ENCODE data around the gene PXMP2. TPM values are rescaled to one million over a fixed set of nuclear protein-coding genes. Genes with fewer than 3 reads are reported as not detected.

The PXMP2 gene
- total and polyA plus RNA-seq, 2 donors from 2014 or later = 23.4 to 90.9 TPM

DNA sequence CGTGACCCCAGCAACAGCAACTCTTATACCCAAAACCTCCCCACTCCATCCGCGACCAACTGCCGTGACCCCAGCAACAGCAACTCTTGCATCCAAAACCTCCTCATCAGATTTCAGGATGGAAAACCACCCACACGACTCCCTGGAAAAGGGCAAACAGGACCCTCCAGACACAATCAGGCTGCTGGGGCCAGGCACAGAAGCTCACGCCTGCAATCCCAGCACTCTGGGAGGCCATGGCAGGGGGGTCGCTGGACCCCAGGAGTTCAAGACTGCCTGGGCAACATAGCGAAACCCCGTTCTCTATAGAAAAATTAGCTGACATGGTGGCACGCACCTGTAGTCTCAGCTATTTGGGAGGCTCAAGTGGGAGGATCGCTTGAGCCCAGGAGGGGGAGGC, 43.0 kb downstream of the PXMP2 start:
- H3K9me3 ChIP-seq (ENCODE audit: control insufficient read depth in 2 of 3, insufficient read depth in 1 of 3, low read length in 3 of 3) = no peaks in the 10 kb centered on the region
- no peak overlapping the region for H3K9ac ChIP-seq (ENCODE audit: low read length in 3 of 3)
- TF ChIP-seq, protein P1, sequence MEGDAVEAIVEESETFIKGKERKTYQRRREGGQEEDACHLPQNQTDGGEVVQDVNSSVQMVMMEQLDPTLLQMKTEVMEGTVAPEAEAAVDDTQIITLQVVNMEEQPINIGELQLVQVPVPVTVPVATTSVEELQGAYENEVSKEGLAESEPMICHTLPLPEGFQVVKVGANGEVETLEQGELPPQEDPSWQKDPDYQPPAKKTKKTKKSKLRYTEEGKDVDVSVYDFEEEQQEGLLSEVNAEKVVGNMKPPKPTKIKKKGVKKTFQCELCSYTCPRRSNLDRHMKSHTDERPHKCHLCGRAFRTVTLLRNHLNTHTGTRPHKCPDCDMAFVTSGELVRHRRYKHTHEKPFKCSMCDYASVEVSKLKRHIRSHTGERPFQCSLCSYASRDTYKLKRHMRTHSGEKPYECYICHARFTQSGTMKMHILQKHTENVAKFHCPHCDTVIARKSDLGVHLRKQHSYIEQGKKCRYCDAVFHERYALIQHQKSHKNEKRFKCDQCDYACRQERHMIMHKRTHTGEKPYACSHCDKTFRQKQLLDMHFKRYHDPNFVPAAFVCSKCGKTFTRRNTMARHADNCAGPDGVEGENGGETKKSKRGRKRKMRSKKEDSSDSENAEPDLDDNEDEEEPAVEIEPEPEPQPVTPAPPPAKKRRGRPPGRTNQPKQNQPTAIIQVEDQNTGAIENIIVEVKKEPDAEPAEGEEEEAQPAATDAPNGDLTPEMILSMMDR (IDR thresholded peaks at IDR 0.05; ENCODE audit: borderline replicate concordance, extremely low read depth, insufficient read depth) = no peak
- DNase-seq (peak in 1 of 5 donors; percentile 15), FAIRE-seq (no peak)
- H3K4me3 ChIP-seq (ENCODE audit: low read length in 3 of 3) = no peak overlapping the region
- no peaks in the 10 kb centered on the region for H3K4me1 ChIP-seq (ENCODE audit: control insufficient read depth in 2 of 3, insufficient read depth in 2 of 3, low read depth in 1 of 3, low read length in 3 of 3)
- no peaks in the 10 kb centered on the region for H3K27me3 ChIP-seq (ENCODE audit: control insufficient read depth, insufficient read depth, low read length)
- H3K36me3 ChIP-seq (ENCODE audit: control insufficient read depth in 2 of 3, insufficient read depth in 3 of 3, low read length in 3 of 3) = peaks cover 10 to 61% (median 47%) of the 10 kb centered on the region in 3 donors
- intact Hi-C loops (cut with DNase I) = no loop called here
- H3K27ac ChIP-seq (ENCODE audit: low read depth in 2 of 2, low read length in 2 of 2) = no peak overlapping the region

DNA sequence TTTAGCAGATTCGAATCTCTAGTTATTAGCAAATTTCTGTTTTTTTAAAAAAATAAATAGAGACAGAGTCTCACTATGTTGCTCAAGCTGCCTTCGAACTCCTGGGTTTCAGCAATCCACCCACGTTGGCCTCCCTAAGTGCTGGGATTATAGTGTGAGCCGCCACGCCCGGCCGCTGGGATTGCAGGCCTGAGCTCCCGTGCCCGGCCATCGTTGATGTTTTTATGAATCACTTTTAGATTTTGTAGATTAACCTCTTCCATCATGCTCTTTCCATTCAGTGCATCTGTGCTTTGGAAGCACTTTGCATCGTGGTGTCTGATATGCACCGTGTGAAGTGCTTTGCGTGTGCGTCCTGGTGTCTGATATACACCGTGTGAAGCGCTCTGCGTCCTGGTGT, 44.2 kb downstream of the PXMP2 start:
- DNase-seq = peak in 1 of 5 donors; percentile 15
- no peak overlapping the region for H3K4me3 ChIP-seq (ENCODE audit: low read length in 3 of 3)
- no peaks in the 10 kb centered on the region for H3K4me1 ChIP-seq (ENCODE audit: control insufficient read depth in 2 of 3, insufficient read depth in 2 of 3, low read depth in 1 of 3, low read length in 3 of 3)
- peaks cover 10 to 65% (median 48%) of the 10 kb centered on the region in 3 donors for H3K36me3 ChIP-seq (ENCODE audit: control insufficient read depth in 2 of 3, insufficient read depth in 3 of 3, low read length in 3 of 3)
- no peak for FAIRE-seq
- H3K9ac ChIP-seq (ENCODE audit: low read length in 3 of 3) = no peak overlapping the region
- no peak overlapping the region for H3K27ac ChIP-seq (ENCODE audit: low read depth in 2 of 2, low read length in 2 of 2)
- H3K9me3 ChIP-seq (ENCODE audit: control insufficient read depth in 2 of 3, insufficient read depth in 1 of 3, low read length in 3 of 3) = no peaks in the 10 kb centered on the region
- H3K27me3 ChIP-seq (ENCODE audit: control insufficient read depth, insufficient read depth, low read length) = no peaks in the 10 kb centered on the region
- intact Hi-C loops (cut with DNase I) = no loop called here
- TF ChIP-seq, protein P1 (IDR thresholded peaks at IDR 0.05; ENCODE audit: borderline replicate concordance, extremely low read depth, insufficient read depth) = no peak

DNA sequence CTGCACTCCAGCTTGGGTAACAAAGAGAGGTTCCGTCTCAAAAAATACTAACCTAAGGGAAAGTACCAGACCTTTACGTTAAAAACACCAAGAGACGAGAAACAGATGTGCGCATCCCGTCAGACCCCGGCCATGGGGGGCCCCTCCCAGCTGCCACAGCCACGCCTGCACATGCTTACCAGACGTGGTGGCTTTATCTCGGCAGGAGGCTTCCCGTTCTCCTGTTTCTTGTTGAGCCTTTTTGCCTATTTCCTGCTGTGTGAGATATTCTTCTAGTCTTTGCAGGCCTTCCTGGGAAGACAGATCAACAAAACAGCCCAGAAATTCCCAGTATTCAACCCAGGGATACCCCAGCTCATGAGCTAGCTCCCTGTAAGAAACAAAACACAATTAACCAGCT, 46.8 kb downstream of the PXMP2 start:
- intact Hi-C loops (cut with DNase I) = no loop called here
- no peak for FAIRE-seq
- Histone ChIP-seq H3K27me3 (ENCODE audit: control insufficient read depth, insufficient read depth, low read length) (no peaks in the 10 kb centered on the region), H3K4me3 (ENCODE audit: low read length in 3 of 3) (no peak overlapping the region), H3K4me1 (ENCODE audit: control insufficient read depth in 2 of 3, insufficient read depth in 2 of 3, low read depth in 1 of 3, low read length in 3 of 3) (no peaks in the 10 kb centered on the region), H3K36me3 (ENCODE audit: control insufficient read depth in 2 of 3, insufficient read depth in 3 of 3, low read length in 3 of 3) (peaks cover 6 to 64% (median 42%) of the 10 kb centered on the region in 3 donors), H3K9me3 (ENCODE audit: control insufficient read depth in 2 of 3, insufficient read depth in 1 of 3, low read length in 3 of 3) (no peaks in the 10 kb centered on the region), H3K27ac (ENCODE audit: low read depth in 2 of 2, low read length in 2 of 2) (no peak overlapping the region), H3K9ac (ENCODE audit: low read length in 3 of 3) (no peak overlapping the region)
- peak in 1 of 5 donors; percentile 53 for DNase-seq
- TF ChIP-seq, protein P1 (IDR thresholded peaks at IDR 0.05; ENCODE audit: borderline replicate concordance, extremely low read depth, insufficient read depth) = no peak

DNA sequence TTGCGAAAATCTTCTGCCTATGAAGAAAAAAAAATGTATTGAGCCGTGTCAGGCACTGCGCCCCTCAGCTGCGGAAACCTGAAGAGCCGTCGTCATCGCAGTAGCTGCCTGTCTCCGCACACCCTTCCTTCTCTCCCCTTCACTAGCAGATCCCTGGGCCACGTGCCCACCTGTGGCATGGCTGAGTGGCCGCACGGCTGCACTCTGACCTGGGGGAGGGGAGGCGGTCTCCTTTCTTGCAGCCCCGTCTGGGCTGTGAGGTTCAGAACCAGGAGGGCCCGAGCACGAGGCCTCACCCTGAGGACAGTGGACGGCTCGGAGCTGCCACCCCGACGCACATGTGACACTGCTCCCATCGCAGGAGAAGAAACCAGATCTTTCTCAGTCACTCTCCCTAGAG, 48.1 kb downstream of the PXMP2 start:
- Histone ChIP-seq H3K27ac (ENCODE audit: low read depth in 2 of 2, low read length in 2 of 2) (no peak overlapping the region), H3K9ac (ENCODE audit: low read length in 3 of 3) (no peak overlapping the region), H3K4me3 (ENCODE audit: low read length in 3 of 3) (no peak overlapping the region), H3K36me3 (ENCODE audit: control insufficient read depth in 2 of 3, insufficient read depth in 3 of 3, low read length in 3 of 3) (peaks cover 9 to 76% (median 50%) of the 10 kb centered on the region in 3 donors), H3K4me1 (ENCODE audit: control insufficient read depth in 2 of 3, insufficient read depth in 2 of 3, low read depth in 1 of 3, low read length in 3 of 3) (no peaks in the 10 kb centered on the region), H3K9me3 (ENCODE audit: control insufficient read depth in 2 of 3, insufficient read depth in 1 of 3, low read length in 3 of 3) (no peaks in the 10 kb centered on the region), H3K27me3 (ENCODE audit: control insufficient read depth, insufficient read depth, low read length) (no peaks in the 10 kb centered on the region)
- TF ChIP-seq, protein P1 (IDR thresholded peaks at IDR 0.05; ENCODE audit: borderline replicate concordance, extremely low read depth, insufficient read depth) = no peak
- intact Hi-C loops (cut with DNase I) = no loop called here
- FAIRE-seq (no peak), DNase-seq (peak in 2 of 5 donors; percentile 23 to 57)
